Stimulated activated CD8-positive, alpha-beta memory T cell treated with anti-CD3 and anti-CD28 coated beads, Interleukin-4, amount 100 ng/mL, for 24 hours (primary cell): Measurements from ENCODE around the gene NACAD.

ENCODE experiments used
- DNase-seq: peaks from one replicate; pipeline ENCODE4 v3.0.0-alpha.2; 2020; ENCODE audit warnings: low read depth

Gene NACAD

GRCh38 chr7:45088146-45088701 is 545 bp downstream of the NACAD start:
- DNase-seq: no peak

- DNase-seq: no peak
Observed at GRCh38 chr7:45087301-45088145, 1.2 kb downstream of the NACAD start.

GRCh38 chr7:45086331-45087065 is 2.3 kb downstream of the NACAD start:
- DNase-seq: no peak

- DNase-seq: no peak
Observed at GRCh38 chr7:45085619-45086200, 3.1 kb downstream of the NACAD start.

- no peak for DNase-seq
Observed at GRCh38 chr7:45084901-45085618, 3.7 kb downstream of the NACAD start.

GRCh38 chr7:45084336-45084735 is 4.4 kb downstream of the NACAD start:
- no peak for DNase-seq

- no peak for DNase-seq
Observed at GRCh38 chr7:45082831-45083331, 5.9 kb downstream of the NACAD start.

GRCh38 chr7:45082031-45082830 is 6.5 kb downstream of the NACAD start:
- DNase-seq: no peak

GRCh38 chr7:45081670-45081974 is 7.1 kb downstream of the NACAD start:
- no peak for DNase-seq

- no peak for DNase-seq
Observed at GRCh38 chr7:45080958-45081669, 7.7 kb downstream of the NACAD start.

- DNase-seq: no peak
Observed at GRCh38 chr7:45080265-45080957, 8.4 kb downstream of the NACAD start.

- no peak for DNase-seq
Observed at GRCh38 chr7:45078125-45078681, 10.6 kb downstream of the NACAD start.

GRCh38 chr7:45077579-45077978 is 11.2 kb downstream of the NACAD start:
- DNase-seq: no peak

- DNase-seq: no peak
Observed at GRCh38 chr7:45076946-45077345, 11.8 kb downstream of the NACAD start.

- no peak for DNase-seq
Observed at GRCh38 chr7:45075871-45076796, 12.6 kb downstream of the NACAD start.

GRCh38 chr7:45075355-45075644 is 13.5 kb downstream of the NACAD start:
- no peak for DNase-seq

GRCh38 chr7:45074528-45075354 is 14.0 kb downstream of the NACAD start:
- no peak for DNase-seq
